MM.1S (cell line): ENCODE data around the gene PPP1R9B.

Experiments
- DNase-seq: peaks from one replicate; pipeline ENCODE4 v3.0.0-alpha.2; 2015
- H2AFZ ChIP-seq: fragments of 300-600 bp; sonication (generic); 2 replicates; pipeline ENCODE4 v1.6.0; 2016; ENCODE audit warnings: antibody characterized with exemption, low read length
- H3F3A ChIP-seq: fragments of 300-600 bp; sonication (generic); 2 replicates; pipeline ENCODE4 v1.6.1; 2016; ENCODE audit warnings: mild to moderate bottlenecking, antibody characterized with exemption, low read length, moderate library complexity, mixed read lengths; ENCODE audit not compliant: insufficient read depth
- H3K27ac ChIP-seq: fragments of 300-600 bp; sonication (generic); 2 replicates; pipeline ENCODE4 v1.5.1; 2016; ENCODE audit warnings: mild to moderate bottlenecking, low read length
- H3K27me3 ChIP-seq: fragments of 300-600 bp; sonication (generic); replicated peaks from 2 replicates; pipeline ENCODE4 v1.6.0; 2016; ENCODE audit warnings: low read length; ENCODE audit not compliant: insufficient read depth
- H3K36me3 ChIP-seq: fragments of 300-600 bp; sonication (generic); replicated peaks from 2 replicates; pipeline ENCODE4 v1.6.1; 2016; ENCODE audit warnings: mild to moderate bottlenecking, low read length, mixed read lengths; ENCODE audit not compliant: insufficient read depth
- H3K4me1 ChIP-seq: fragments of 300-600 bp; sonication (generic); 2 replicates; pipeline ENCODE4 v1.6.1; 2016; ENCODE audit warnings: low read length, mixed read lengths
- H3K4me2 ChIP-seq: fragments of 300-600 bp; sonication (generic); 2 replicates; pipeline ENCODE4 v1.6.0; 2016; ENCODE audit warnings: low read depth, low read length
- H3K4me3 ChIP-seq: fragments of 300-600 bp; sonication (generic); 2 replicates; pipeline ENCODE4 v1.5.1; 2016; ENCODE audit warnings: low read length, mixed read lengths
- H3K79me2 ChIP-seq: fragments of 300-600 bp; sonication (generic); 2 replicates; pipeline ENCODE4 v1.6.1; 2016; ENCODE audit warnings: mixed run types, low read length, mixed read lengths
- H3K9ac ChIP-seq: fragments of 300-600 bp; sonication (generic); 2 replicates; pipeline ENCODE4 v1.6.1; 2016; ENCODE audit warnings: low read length, mixed read lengths
- H3K9me2 ChIP-seq: fragments of 300-600 bp; sonication (generic); replicated peaks from 2 replicates; pipeline ENCODE4 v1.6.1; 2016; ENCODE audit warnings: mild to moderate bottlenecking, low read length, mixed read lengths; ENCODE audit not compliant: insufficient read depth
- H3K9me3 ChIP-seq: fragments of 300-600 bp; sonication (generic); replicated peaks from 2 replicates; pipeline ENCODE4 v1.6.1; 2016; ENCODE audit warnings: mild to moderate bottlenecking, low read length, mixed read lengths; ENCODE audit not compliant: insufficient read depth
- H4K20me1 ChIP-seq: fragments of 300-600 bp; sonication (generic); 2 replicates; pipeline ENCODE4 v1.6.1; 2016; ENCODE audit warnings: mild to moderate bottlenecking, low read length, moderate library complexity, mixed read lengths; ENCODE audit not compliant: insufficient read depth
- EZH2 ChIP-seq: fragments of 300-600 bp; sonication (generic); optimal IDR thresholded peaks from 2 replicates; pipeline ENCODE3; 2017; ENCODE audit warnings: low read depth, mild to moderate bottlenecking, antibody characterized with exemption, low read length, mixed read lengths
- EZH2phosphoT487 ChIP-seq: fragments of 300-600 bp; sonication (generic); IDR thresholded peaks from 2 replicates; pipeline ENCODE4 v1.6.1; 2018; ENCODE audit warnings: antibody characterized with exemption, low read length
- TF ChIP-seq, protein P1 (sequence below): fragments of 300-600 bp; sonication (generic); IDR thresholded peaks from 2 replicates; pipeline ENCODE4 v1.5.1; 2016; ENCODE audit warnings: antibody characterized with exemption, low read length, mixed read lengths

The PPP1R9B gene

DNA sequence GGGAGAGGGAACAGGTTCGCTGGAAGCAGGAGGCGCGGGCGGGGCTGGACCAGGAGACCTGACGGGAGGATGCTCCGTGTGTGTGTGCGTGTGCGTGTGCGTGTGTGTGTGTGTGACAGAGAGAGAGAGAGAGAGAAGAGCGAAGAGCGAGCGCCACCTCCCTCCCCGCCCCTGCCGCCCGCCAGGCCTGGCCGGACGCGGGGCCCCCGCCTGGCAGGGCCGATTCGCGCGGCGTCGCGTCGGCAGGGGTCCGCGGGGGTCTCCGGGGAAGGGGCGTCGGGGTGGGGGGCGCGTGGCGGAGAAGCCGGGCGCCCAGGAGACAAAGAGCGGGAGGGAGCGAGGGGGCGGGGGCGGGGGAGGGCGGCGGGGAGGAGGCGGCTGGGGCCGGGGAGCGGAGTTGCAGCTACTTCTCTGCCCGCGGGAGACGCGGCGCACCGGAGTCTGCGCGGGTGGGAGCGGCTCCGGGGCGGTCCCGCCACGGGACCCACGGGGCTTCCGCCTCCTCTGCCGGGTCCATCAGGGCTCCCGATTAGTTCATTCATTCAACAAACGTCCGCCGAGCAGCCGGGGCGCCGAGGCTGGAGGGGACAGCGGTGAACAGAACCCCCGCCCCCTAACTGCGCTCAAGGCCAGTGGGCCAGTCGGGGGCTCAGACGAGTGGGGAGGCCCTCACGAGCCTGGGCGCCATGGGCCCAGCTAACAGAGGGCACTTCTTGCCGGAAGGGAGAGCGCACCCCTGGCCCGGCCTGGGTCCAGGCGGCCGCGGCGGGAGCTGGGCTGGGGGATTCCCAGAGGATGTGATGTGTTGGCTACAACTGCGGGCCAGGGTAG lies 20.5 kb downstream of the PPP1R9B start, which contains the start of gene SAMD14:
Gene SAMD14 (minus strand): TSS at position 433 of the 831 bp plus-strand sequence. CDS start 5,201 bp downstream, outside the sequence.
- Histone ChIP-seq H3K9me3 (no peaks in the 10 kb centered on the region), H3K27me3 (peaks cover 12% of the 10 kb centered on the region)

DNA sequence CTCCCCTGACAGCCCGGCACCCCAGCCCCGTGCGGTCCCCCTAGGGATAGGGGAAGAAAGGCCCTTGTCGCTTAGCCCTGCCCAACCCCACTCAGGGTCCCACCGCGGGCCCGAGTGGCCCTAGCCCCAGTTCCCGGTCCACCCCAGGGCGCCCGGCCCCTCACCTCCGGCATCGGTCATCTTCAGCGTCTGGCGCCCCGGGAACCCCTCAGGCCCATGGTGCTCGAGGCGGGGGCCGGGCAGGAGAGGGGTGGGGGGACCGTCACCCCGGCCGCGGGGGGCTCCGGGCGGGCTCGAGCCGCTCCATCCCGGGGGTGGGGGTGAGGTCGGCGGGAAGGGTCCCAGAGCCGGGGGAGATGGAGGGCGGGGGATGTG lies 21.1 kb downstream of the PPP1R9B start:
- no peak for TF ChIP-seq EZH2phosphoT487
- TF ChIP-seq EZH2 = no peak
- TF ChIP-seq, protein P1, sequence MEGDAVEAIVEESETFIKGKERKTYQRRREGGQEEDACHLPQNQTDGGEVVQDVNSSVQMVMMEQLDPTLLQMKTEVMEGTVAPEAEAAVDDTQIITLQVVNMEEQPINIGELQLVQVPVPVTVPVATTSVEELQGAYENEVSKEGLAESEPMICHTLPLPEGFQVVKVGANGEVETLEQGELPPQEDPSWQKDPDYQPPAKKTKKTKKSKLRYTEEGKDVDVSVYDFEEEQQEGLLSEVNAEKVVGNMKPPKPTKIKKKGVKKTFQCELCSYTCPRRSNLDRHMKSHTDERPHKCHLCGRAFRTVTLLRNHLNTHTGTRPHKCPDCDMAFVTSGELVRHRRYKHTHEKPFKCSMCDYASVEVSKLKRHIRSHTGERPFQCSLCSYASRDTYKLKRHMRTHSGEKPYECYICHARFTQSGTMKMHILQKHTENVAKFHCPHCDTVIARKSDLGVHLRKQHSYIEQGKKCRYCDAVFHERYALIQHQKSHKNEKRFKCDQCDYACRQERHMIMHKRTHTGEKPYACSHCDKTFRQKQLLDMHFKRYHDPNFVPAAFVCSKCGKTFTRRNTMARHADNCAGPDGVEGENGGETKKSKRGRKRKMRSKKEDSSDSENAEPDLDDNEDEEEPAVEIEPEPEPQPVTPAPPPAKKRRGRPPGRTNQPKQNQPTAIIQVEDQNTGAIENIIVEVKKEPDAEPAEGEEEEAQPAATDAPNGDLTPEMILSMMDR = no peak
- H3K9ac ChIP-seq = no peak overlapping the region
- H3F3A ChIP-seq = peaks cover 11% of the 10 kb centered on the region; the same call in 1 of the 2 replicates
- no peaks in the 10 kb centered on the region for H4K20me1 ChIP-seq
- no peak overlapping the region for H2AFZ ChIP-seq
- H3K27me3 ChIP-seq = peaks cover 12% of the 10 kb centered on the region
- H3K9me3 ChIP-seq = no peaks in the 10 kb centered on the region
- H3K9me2 ChIP-seq = no peaks in the 10 kb centered on the region
- H3K36me3 ChIP-seq = no peaks in the 10 kb centered on the region
- H3K4me3 ChIP-seq = peak overlapping the region; percentile 22; the same call in 1 of the 2 replicates
- no peak for DNase-seq
- peak overlapping the region; percentile 28; the same call in 1 of the 2 replicates for H3K4me2 ChIP-seq
- H3K4me1 ChIP-seq = peaks cover 11% of the 10 kb centered on the region
- no peak overlapping the region for H3K27ac ChIP-seq
- no peaks in the 10 kb centered on the region for H3K79me2 ChIP-seq

More for the DNA sequence above, 20.5 kb downstream of the PPP1R9B start, which contains the start of gene SAMD14:
- Histone ChIP-seq H4K20me1 (no peaks in the 10 kb centered on the region), H3K36me3 (no peaks in the 10 kb centered on the region), H2AFZ (peak within 1 kb of the TSS; percentile 53; the same call in 1 of the 2 replicates), H3K9me2 (no peaks in the 10 kb centered on the region), H3K4me2 (peak within 1 kb of the TSS; percentile 93), H3K9ac (peak within 1 kb of the TSS; percentile 35; the same call in 1 of the 2 replicates), H3K79me2 (no peaks in the 10 kb centered on the region), H3F3A (peaks cover 11% of the 10 kb centered on the region; the same call in 1 of the 2 replicates), H3K4me3 (peak within 1 kb of the TSS; percentile 64), H3K27ac (no peak within 1 kb of the TSS), H3K4me1 (peaks cover 11% of the 10 kb centered on the region)
- DNase-seq = no peak
- TF ChIP-seq EZH2phosphoT487 (no peak), EZH2 (no peak)
- TF ChIP-seq, protein P1 = no peak

DNA sequence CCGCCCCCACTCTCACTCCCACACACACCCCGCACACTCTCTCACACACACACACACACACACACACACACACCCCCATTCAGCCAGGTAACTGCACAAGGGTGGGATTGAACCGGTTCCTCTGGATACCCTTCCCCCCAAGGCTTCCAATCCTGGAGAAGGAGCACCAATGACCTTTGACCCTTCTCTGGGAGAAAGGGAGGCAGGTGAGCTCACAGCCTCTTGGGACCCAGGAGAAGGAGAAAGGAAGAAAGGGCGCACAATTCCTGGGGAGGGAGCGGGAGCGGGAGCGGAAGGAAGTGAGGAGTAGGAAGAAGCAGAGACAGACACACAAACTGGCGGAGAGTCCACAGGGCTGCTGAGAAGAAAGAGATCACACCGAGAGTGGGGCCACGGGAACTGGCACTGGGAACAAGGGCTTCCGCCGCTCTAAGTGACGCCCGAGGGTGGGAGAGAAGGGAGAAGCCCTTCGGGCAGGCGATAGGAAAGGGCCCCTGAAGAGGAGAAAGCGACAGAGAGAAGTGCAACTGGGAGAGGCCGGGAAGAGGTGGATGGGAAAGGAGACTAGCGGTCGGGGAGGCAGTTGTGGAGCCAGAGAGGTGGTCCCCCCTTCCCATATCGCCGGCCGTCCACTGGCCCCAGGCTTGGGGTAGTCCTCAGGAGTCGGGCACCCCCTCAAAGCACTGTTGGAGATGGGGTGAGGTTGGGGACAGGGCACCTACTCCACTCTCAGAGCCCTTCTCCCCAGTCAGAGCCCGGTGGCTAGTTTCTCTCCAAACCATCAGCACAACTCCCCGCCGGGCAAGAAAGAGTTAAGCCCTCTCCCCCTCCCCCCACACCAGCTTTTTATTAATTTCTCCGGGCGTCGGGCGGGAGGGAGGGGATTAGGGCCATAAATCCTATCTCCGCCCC lies 21.8 kb downstream of the PPP1R9B start:
- Histone ChIP-seq H3K9ac (no peak overlapping the region), H2AFZ (no peak overlapping the region), H3K4me3 (no peak overlapping the region), H4K20me1 (no peaks in the 10 kb centered on the region), H3K4me1 (peaks cover 11% of the 10 kb centered on the region), H3K27me3 (peaks cover 12% of the 10 kb centered on the region), H3K27ac (no peak overlapping the region), H3K36me3 (no peaks in the 10 kb centered on the region), H3K9me2 (no peaks in the 10 kb centered on the region), H3K79me2 (no peaks in the 10 kb centered on the region), H3K9me3 (no peaks in the 10 kb centered on the region), H3K4me2 (no peak overlapping the region; the same call in 1 of the 2 replicates), H3F3A (peaks cover 11% of the 10 kb centered on the region; the same call in 1 of the 2 replicates)
- TF ChIP-seq EZH2 = no peak
- TF ChIP-seq, protein P1 = no peak
- DNase-seq = no peak
